HG02981 (cell line): ENCODE results near the gene ABCA2.

Experiments
- ATAC-seq: cut with Tn5 transposase; IDR thresholded peaks from one replicate; pipeline ENCODE4 v1.9.1; 2021; ENCODE audit warnings: mild to moderate bottlenecking, moderate library complexity; ENCODE audit not compliant: unreplicated experiment

ABCA2 gene, protein sequence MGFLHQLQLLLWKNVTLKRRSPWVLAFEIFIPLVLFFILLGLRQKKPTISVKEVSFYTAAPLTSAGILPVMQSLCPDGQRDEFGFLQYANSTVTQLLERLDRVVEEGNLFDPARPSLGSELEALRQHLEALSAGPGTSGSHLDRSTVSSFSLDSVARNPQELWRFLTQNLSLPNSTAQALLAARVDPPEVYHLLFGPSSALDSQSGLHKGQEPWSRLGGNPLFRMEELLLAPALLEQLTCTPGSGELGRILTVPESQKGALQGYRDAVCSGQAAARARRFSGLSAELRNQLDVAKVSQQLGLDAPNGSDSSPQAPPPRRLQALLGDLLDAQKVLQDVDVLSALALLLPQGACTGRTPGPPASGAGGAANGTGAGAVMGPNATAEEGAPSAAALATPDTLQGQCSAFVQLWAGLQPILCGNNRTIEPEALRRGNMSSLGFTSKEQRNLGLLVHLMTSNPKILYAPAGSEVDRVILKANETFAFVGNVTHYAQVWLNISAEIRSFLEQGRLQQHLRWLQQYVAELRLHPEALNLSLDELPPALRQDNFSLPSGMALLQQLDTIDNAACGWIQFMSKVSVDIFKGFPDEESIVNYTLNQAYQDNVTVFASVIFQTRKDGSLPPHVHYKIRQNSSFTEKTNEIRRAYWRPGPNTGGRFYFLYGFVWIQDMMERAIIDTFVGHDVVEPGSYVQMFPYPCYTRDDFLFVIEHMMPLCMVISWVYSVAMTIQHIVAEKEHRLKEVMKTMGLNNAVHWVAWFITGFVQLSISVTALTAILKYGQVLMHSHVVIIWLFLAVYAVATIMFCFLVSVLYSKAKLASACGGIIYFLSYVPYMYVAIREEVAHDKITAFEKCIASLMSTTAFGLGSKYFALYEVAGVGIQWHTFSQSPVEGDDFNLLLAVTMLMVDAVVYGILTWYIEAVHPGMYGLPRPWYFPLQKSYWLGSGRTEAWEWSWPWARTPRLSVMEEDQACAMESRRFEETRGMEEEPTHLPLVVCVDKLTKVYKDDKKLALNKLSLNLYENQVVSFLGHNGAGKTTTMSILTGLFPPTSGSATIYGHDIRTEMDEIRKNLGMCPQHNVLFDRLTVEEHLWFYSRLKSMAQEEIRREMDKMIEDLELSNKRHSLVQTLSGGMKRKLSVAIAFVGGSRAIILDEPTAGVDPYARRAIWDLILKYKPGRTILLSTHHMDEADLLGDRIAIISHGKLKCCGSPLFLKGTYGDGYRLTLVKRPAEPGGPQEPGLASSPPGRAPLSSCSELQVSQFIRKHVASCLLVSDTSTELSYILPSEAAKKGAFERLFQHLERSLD (N-terminal part only)

DNA sequence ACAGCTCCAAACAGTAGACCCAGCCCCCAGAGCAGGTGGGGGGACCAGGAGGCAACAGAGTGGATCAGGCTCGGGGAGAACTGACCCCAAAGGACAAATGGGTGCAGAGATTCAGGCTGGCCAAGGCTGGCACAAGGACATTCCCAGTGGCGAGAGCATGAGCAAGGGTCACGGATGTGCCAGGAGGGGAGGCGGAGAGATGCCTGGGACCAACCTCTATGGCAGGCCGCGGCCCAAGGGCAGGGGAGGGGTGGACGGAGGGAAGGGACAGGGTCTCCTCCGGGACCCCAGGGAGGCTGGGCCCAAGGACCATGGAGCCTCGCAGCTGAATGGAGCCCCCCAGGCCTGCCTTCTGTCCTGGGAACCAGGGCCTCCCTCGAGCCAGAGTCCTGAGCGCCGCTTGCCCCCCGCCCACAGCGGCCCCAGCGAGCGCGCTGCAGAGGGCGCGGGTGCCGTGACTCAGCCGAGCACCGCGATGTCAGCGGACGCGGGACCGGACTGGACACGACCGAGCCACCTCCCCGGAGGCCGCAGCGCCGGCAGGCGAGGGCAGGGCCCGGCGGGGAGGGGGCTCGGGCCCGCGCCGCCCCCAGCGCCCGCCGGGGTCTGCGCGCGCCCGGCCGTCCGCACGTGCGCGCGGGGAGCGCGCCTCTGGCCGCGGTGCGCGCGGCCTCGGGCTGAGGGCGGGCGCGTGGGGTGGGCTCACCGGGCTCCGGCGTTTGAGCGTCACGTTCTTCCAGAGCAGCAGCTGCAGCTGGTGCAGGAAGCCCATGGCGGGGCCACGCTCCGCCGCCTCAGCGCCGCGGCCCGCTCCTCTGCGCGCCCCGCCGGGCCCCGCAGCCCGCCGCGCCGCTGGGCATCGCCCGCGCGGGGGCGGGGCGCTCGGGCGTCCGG lies at the start of gene ABCA2:
Gene ABCA2 (minus strand): TSS at position 869 of the 894 bp plus-strand sequence. CDS start 97 bp downstream, at position 772.
- no peak for ATAC-seq

DNA sequence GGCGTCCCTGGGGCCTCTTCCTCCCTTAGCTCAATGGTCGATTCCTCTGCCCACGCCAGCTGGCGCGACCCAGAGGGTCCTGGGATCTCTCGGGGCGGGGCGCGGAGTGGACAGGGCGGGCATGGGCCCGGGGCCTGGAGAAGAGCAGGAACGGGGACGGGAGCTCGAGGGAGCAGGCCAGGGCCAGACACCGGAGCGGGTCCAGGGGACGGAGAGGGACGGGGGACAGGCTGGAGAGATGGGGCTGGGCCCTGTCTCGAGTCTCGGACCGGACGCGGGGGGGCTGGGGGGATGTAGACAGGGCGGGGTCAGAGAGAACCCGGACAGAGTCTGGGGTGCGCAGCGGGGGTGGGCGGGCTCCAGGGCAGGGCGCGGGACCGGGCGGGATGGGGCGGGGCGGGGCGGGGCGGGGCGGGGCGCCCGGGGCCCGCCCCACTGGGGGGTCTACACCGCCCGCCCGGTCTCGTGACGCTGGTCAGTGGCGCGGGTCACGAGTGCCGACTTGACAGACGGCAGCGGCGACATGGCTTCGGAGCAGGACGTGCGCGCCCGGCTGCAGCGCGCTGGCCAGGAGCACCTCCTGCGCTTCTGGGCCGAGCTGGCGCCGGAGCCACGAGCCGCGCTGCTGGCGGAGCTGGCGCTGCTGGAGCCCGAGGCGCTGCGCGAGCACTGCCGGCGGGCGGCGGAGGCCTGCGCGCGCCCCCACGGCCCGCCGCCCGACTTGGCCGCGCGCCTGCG lies 49.1 kb upstream of the ABCA2 start, which contains the start of gene UAP1L1:
Gene UAP1L1 (plus strand): TSS at position 508 of the 738 bp plus-strand sequence. CDS start 16 bp downstream, at position 524.
- peak; percentile 62 for ATAC-seq

DNA sequence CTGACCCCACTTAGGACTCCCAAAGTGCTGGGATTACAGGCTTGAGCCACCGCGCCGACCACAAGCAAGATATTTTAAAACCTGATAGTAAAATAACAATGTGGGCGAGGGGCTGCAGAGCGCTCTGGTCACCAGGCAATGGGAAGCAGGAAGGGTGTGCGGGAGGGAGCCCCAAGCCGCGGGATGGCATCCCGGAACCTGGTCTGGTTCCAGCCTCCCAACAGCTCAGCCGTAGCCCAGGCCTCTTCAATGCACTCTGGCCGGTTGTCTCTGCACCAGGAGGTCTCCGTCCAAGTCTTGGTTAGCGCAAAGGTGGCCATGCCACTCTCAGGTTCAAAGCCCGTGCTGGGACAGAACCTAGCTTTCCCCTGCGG lies 48.6 kb upstream of the ABCA2 start:
- no peak for ATAC-seq

DNA sequence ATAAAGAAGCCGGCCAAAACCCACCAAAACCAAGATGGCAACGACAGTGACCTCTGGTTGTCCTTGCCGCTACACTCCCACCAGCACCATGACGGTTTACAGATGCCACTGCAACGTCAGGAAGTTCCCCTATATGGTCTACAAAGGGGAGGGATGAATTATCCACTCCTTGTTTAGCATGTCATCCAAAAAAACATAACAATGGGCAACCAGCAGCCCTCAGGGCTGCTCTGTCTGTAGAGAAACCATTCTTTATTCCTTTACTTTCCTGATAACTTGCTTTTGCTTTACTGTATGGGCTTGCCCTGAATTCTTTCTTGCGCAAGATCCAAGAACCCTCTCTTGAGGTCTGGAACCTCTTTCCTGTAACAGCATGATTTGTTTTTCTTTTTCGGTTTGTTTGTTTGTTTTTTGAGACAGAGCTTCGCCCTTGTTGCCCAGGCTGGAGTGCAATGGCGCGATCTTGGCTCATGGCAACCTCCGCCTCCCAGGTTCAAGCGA lies 47.3 kb upstream of the ABCA2 start:
- ATAC-seq: no peak

DNA sequence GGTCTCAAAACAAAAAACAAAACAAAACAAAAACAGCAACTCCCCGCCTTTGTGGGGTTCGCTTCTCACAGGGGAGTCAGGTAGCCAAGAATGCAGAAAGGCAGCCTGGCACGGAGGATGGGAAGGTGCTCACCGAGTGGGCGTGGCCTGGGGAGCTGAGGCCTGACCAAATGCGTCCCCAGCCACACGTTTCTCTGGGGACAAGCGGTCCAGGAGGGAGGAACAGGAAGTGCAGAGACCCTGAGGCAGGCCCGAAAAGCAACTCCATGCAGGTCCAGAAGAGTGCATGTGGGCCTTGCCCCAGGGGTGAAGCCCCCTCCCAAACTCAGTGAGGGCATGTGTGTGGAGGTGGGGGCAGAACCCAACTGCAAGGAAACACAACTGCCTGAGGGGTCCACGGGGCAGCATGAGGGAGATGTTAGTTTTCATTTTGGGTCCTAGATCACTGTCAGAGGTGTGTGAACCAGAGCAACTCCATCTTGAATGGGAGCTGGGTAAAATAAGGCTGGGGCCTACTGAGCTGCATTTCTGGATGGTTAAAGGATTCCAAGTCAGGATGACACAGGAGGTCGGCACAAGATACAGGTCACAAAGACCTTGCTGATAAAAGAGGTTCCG lies 46.7 kb upstream of the ABCA2 start:
- no peak for ATAC-seq

DNA sequence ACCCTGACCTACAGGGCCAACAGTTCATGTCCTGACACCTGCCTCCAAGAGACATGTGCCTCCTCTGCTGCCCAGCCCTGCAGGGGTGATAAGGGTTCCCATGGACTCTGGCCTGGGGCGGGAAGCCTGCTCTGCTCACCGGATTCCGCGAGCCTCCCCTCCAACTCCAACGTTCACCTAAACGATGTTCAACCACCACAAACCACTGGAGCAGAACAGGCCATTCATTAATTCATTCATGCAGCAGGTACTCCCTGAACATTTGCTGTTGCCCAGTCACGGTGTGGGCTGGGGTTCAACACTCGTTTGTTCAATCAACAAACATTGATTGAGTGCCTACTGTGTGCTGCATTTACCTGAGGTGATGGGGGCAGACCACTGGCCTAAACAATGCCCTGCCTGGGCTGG lies 46.0 kb upstream of the ABCA2 start:
- ATAC-seq: no peak

DNA sequence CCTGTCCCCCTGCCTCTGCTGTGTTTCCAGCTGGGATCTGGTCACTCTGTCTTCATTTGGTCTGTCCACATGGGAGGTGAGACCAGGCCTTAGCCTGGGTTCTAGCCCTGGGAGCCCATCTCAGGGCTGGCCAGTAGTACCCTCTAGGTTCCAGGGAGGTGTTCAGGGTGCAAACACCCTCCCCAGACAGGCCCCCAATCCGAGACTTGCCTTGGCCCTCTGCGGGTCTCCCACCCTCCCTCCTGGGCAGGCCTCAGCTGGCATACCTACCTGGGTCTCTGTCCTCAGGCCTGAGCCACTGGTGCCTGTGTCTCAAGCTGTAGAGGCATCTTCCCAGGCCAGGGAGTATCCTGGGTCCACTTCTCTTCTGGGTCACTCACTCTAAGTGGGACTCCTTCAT lies 43.2 kb upstream of the ABCA2 start:
- ATAC-seq: no peak

DNA sequence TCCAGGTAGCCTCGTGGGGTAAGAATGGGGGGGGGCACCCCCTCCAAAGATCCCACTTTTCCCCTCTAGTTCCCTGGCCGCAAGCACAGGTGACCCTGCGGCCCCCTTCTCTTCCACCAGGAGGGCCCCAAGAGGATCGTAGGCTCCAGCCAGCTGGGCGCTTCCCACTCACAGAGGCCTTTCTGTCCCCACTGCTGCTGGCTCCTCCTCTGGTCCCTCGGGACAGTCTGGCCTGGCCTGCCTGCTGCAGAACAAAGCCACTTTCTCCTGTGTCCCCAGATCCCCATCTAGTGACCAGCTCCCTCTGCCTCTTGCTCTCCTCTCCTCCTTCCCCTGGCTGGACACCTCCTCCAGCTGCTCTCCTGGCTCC lies 42.9 kb upstream of the ABCA2 start:
- peak; percentile 2 for ATAC-seq

DNA sequence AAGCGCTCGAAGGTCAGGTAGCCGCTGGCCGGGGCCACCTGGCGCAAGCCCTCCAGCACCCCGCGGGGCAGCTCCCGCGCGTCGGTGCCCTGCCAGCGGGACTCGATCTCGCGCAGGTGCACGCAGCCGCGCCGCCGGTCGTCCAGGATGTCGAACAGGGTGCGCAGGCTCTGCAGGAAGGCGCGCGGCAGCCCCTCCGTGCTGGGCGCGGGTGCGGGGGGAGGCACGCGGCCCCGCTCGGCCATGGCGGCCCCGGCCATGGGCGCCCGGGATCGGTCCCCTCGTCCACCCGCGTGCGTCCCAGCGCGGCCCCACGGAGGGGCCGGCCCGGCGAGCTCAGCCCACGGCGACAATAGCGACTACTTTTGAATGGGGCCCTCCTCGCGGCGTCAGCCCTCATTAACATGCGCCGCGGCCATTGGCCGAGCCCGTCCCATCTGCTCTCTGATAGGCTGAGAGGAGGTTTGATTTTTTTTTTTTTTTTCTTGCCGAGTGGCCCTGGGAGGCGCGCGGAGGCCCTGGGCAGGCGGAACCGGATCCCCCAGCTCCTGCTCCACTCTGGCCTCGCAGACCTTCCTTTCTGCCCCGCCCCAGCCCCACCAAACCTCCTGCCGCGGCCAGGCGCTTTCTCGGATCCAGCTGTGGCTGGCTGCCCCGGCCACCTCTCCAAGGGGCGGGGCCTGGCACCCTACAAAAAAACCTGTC lies 42.3 kb upstream of the ABCA2 start, which contains the start of gene SAPCD2:
Gene SAPCD2 (minus strand): TSS at position 357 of the 705 bp plus-strand sequence. CDS start 97 bp downstream, at position 260.
- peak; percentile 66 for ATAC-seq

DNA sequence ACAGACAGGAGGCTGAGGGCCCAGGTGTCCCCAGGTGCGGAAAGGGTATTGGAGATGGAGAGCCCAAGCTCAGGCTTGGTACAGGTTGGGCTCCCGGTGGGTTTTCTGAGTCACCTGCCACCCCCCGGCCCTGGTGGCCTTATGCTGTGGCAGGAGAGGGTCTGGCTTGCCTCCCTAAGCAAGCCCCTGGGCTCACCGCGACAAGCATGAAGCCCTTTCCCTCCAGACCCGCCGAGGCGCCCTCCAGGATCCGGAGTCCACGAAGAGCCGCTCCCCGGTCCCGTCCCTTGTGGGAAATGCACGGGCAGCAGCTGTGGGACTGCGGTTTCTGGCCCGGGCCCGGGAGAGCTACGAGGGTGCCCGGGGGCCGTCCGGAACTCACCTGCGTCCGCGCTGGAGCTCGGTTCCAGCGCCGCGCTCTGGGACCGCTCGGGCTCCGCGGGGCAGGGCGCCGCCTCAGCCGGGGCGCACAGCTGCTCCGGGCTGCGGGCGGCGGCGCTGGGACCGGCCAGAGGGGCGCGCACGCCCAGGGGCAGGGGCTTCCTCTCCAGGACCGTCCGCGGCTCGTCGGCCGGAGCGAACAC lies 41.6 kb upstream of the ABCA2 start:
- ATAC-seq: no peak

DNA sequence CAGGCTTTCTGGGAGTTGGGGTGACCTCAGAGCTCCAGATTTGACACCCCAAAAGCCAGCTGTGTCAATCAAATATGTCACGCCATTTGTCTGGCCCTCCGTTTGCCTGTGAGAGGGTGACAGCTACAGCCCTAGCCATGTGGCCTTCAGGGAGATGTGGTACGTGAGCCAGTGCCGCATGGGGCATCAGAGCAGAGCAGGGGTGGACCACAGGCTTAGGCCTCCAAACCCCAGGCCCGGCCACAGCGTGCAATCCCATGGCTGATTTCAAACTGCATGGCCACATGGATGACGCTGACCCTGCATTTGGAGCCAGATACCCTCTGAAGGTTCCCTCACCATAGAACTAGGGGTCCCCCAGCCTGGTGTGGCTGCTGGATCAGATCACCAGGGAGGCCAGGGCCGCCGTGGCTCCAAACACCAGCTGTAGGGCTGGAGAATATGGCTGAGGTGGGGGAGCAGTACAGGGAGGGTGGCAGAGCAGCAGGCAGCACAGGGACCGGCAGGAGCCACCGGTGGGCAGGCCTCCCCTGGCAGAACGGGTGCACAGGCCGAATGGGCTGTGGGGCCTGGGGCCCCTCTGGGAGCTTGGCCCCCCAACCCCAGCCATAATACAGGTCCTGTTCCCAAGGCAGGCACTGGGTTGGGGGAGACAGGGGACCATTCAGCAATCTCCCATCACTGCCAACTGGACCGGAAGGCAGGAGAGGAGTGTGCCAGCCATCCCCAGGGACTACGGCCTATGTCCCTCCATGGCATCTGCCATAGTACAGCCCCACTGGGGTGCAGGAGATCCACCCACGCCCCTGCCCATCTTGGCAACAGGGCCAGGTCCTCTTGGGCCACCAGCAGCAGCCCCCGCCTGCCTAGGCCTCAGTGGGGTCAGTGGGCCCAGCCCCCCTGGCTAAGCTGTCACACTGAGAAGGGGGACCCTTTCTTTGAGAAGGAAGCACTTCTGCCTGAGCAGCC lies 40.8 kb upstream of the ABCA2 start:
- ATAC-seq: no peak

DNA sequence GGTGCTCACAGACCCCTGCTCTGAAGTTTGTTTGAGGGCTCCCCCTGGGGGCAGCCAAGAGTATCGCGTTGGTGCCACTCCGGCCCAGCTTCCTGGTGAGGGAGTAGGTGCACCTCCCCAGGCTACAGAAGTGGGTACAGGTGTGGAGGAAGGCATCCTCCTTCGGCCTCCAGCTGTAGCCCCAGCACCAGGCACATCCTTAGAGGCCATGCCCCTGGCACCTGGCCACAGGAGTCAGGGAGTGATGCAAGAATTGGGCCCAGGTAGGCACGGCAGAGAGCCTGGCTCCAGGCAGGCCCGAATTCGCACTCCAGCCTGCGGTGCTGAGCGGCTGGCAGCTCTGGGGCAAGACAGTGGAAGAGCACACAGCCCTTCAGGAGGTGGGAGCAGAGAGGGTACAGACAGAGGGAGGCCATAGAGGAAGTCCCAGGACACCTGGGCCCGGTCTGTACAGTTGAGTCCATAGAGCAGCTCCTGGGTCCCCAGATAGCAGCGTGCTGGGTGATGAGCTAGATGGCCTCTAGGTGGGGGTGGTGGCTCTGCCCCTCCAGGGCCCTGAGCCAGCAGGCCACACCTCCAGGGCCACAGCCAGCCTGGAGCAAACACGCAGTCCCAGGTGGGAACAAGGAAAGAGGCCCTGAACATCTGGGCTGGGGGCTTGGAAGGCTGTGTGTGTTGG lies 40.0 kb upstream of the ABCA2 start:
- ATAC-seq: peak; percentile 37

DNA sequence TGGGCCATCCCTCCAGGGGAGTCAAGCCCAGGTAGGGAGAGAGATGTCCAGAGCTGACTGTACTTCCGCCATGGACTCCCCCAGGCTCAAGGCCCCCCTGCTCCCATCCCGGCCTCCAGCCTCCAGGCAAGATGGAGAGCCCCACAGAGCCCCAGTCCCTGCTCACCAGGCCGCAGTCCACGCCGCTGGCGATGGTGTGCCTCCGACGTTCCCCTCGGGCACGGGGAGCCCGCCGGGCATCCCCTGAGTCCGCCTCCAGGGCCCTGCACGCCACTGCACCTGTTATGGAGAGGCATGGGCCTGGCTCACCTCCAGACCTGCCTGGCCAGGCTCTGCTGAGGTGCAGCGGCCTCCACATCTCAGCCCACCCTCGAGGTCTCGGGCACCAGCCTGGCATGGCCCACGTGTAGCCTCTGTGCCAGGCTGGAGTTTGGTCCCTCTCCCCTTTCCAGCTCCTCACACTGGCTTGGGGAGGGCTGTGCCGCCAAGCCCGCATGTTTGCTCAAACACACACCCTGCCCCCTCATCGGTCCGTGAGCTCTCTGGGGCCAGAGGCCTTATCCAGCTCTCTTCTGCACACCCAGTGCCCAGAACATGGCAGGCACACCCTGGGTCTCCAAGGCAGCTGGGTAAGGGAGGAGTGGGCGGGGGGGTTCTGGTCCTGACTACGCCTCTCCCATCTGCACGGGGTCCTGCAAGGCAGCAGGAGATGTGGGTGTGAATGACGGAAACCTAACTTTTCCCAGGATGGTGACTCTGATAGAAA lies 38.2 kb upstream of the ABCA2 start:
- ATAC-seq: no peak

DNA sequence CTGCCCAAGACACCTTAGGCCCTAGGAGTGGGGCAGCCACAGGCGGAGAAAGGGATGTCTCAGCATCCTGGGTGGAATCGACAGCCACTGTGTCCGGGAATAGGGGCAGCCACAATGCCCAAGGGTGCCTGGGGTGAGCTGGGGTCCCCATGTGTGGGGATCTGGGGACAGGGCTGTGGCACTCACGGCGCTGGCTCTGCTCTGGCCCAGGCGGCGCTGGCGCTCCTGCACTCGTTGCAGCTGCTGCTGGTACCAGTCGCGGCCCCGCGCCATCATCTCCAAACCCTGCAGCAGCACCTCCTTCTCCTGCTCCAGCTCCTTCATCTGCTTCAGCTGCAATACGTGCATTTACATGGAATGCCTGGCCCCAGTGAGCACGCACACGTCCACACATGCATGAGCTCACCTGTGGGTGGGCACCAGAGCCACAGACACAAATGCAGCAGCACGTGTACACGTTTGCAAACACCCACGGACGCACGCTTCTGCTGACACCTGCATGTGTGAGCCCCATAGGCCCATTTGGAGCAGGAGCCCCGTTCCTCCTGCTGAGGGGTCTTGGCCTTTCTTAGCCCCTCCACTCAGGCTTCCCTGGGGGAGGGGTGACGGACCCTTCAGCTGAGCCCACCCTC lies 37.4 kb upstream of the ABCA2 start:
- ATAC-seq: no peak

DNA sequence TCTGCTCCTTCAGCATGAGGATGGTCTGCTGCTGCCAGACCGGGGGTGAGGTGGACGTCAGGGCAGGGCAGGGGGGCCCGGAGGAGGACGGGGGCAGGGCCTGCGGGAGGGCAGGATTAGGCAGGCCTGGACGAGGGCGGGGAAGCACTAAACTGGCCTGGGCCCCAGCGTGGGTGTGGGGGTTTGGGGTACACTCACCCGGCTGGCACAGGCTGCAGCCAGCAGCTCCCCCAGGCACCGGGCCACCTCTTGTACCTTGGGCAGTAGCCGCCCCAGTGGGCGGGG lies 36.8 kb upstream of the ABCA2 start:
- ATAC-seq: no peak
